IPS DF 6.9 (cell line): ENCODE data around the gene DEGS2.

Source experiments
- DNase-seq: peaks from one replicate; pipeline ENCODE4 v3.0.0-alpha.2; 2013; ENCODE audit warnings: low read depth, low spot score
- H3K27ac ChIP-seq: one replicate; pipeline ENCODE4 v1.5.1; 2013; ENCODE audit warnings: low read length, control low read depth
- H3K27me3 ChIP-seq: 2 replicates; pipeline ENCODE4 v1.6.1; 2013; ENCODE audit warnings: mild to moderate bottlenecking, low read length; ENCODE audit not compliant: control insufficient read depth, insufficient read depth
- H3K36me3 ChIP-seq: 2 replicates; pipeline ENCODE4 v1.6.1; 2013; ENCODE audit warnings: low read length; ENCODE audit not compliant: control insufficient read depth, insufficient read depth
- H3K4me1 ChIP-seq: 2 replicates; pipeline ENCODE4 v1.6.1; 2013; ENCODE audit warnings: low read length; ENCODE audit not compliant: control insufficient read depth, insufficient read depth
- H3K4me3 ChIP-seq: 2 replicates; pipeline ENCODE4 v1.5.1; 2013; ENCODE audit warnings: mild to moderate bottlenecking, low read length
- H3K9me3 ChIP-seq: 2 replicates; pipeline ENCODE4 v1.6.1; 2013; ENCODE audit warnings: low read length, inconsistent platforms; ENCODE audit not compliant: control insufficient read depth, insufficient read depth
- WGBS: extraction: QIAGEN DNeasy Blood & Tissue Kit; methylation state at CpG from one replicate; pipeline ENCODE4 v1.1.7; 2013; ENCODE audit warnings: mixed read lengths, missing lambda C conversion rate; ENCODE audit not compliant: insufficient read length, insufficient coverage; 5-methylcytosine and 5-hydroxymethylcytosine counted together

DEGS2 gene

DNA sequence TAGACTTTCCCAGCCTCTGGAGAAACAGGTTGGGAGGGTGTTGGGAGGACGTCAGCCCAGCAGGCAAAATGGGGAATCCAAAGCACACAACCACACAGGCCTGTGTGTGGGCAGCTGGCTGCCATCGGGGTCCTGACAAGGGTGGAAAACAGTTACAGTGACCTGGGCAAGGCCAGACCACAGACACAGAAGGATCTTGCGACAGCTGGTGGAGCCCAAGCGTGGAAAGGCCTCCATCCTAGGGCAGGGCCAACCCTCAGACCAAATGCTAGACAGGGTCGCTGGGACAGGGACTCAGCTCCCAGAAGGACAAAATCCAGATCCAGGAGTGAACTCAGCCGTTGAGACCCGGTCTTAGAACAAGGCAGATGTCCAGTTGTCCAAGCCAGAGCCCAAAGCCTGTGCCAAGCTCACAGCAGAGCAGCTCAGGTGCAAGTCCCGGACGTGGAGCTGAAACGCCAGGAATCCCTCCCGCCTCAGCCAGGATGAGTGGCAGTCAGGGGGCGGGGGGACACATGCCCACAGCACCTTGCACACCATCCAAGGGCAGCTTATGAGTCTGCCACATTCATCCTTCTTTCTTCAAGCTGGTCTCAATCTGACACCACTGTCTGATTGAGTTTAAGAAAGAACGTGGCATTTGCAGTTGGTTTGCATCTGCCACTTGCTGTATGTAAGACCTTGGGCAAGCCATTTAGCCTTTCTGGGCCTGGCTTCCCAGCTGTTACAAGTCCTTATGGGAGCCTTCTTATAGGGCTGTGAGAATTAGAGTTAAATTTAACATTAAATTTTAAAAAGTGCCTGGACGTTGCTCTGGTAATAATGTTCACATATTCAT is 37.6 kb downstream of the DEGS2 start:
- WGBS: no CpG with 5 or more reads among the region's 14 CpGs
- no peak for DNase-seq
- H3K36me3 ChIP-seq: 0 out of 2 replicates have a peak, but pooled peaks cover 4% of the 10 kb centered on the region
- no peak overlapping the region for H3K27ac ChIP-seq
- H3K9me3 ChIP-seq: no peaks in the 10 kb centered on the region
- H3K4me3 ChIP-seq: no peak overlapping the region
- no peaks in the 10 kb centered on the region for H3K27me3 ChIP-seq
- no peaks in the 10 kb centered on the region for H3K4me1 ChIP-seq

DNA sequence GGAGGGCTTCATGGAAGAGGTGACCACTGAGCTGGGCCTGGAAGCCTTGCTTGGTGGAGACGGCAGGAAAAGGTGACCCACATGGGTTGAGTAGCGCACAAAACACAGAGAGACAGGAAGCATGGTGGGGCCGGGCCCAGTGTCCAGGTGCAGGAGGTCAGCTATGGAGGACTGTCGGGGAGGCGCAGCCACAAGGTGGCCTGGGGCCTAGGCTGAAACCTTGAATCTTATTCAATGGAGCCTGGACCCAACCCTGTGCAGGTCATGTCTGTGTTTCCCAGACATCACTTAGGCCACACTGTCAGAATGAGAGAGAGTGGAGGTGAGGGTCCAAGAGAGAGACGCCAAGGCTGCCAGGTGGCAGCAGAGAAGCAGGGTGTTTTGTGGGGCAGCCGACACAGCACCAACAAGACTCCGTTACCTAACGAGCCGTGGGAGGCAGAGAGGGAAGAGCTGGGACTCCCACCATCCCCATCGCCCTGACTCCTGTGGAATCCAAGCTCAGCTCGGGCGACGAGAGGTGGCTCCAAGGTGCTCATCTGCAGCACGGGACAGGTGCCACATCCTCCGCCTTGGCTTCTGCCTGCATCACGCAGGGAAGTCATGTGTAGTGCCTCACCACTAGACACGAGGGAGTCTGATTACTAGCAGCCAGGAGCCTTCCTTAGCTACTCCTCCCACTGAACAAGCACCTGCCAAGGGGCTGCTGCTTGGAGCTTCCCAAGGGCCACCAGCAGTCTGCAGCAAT is 38.7 kb downstream of the DEGS2 start:
- no peak overlapping the region for H3K4me3 ChIP-seq
- H3K9me3 ChIP-seq: no peaks in the 10 kb centered on the region
- no peak for DNase-seq
- WGBS: no CpG with 5 or more reads among the region's 18 CpGs
- H3K27me3 ChIP-seq: no peaks in the 10 kb centered on the region
- 0 out of 2 replicates have a peak, but pooled peaks cover 4% of the 10 kb centered on the region for H3K36me3 ChIP-seq
- H3K4me1 ChIP-seq: no peaks in the 10 kb centered on the region
- H3K27ac ChIP-seq: no peak overlapping the region

- no peak for DNase-seq
- WGBS: no CpG with 5 or more reads among the region's 8 CpGs
- Histone ChIP-seq H3K36me3 (no peaks in the 10 kb centered on the region), H3K4me3 (no peak overlapping the region), H3K4me1 (no peaks in the 10 kb centered on the region), H3K27me3 (no peaks in the 10 kb centered on the region), H3K9me3 (no peaks in the 10 kb centered on the region), H3K27ac (no peak overlapping the region)
These were observed 40.2 kb downstream of the DEGS2 start for GRCh38 chr14:100119251-100119650.

GRCh38 chr14:100118396-100119011 is 40.9 kb downstream of the DEGS2 start:
- H3K9me3 ChIP-seq: no peaks in the 10 kb centered on the region
- no peak overlapping the region for H3K4me3 ChIP-seq
- H3K36me3 ChIP-seq: no peaks in the 10 kb centered on the region
- DNase-seq: no peak
- WGBS: no CpG with 5 or more reads among the region's 7 CpGs
- H3K4me1 ChIP-seq: no peaks in the 10 kb centered on the region
- no peak overlapping the region for H3K27ac ChIP-seq
- H3K27me3 ChIP-seq: no peaks in the 10 kb centered on the region

- H3K36me3 ChIP-seq: no peaks in the 10 kb centered on the region
- H3K27me3 ChIP-seq: no peaks in the 10 kb centered on the region
- no peaks in the 10 kb centered on the region for H3K9me3 ChIP-seq
- no peak overlapping the region for H3K27ac ChIP-seq
- no CpG with 5 or more reads among the region's 14 CpGs for WGBS
- H3K4me1 ChIP-seq: no peaks in the 10 kb centered on the region
- no peak for DNase-seq
- H3K4me3 ChIP-seq: no peak overlapping the region
These were observed 41.6 kb downstream of the DEGS2 start for GRCh38 chr14:100117633-100118395.

DNA sequence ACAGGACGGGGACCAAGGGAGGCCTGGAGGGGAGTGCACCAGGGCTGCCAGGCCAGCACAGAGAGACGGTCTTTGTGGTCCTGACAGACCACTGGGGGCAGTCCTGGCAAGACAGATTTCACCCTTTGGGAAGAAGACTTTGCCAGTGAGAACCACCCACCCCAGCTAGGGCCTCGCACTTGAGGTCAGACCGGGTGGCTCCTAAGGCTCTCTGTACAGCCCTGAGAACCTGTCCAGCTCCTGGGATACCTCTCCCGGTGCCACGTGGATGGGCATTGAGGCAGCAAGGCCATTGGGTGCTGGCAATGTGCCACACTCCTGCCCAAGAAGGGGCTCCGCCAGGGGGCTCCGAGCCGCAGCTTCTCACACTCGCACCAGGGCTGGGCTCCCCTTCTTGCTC is 42.4 kb downstream of the DEGS2 start:
- no CpG with 5 or more reads among the region's 10 CpGs for WGBS
- no peak overlapping the region for H3K27ac ChIP-seq
- no peaks in the 10 kb centered on the region for H3K36me3 ChIP-seq
- no peaks in the 10 kb centered on the region for H3K27me3 ChIP-seq
- H3K4me1 ChIP-seq: no peaks in the 10 kb centered on the region
- DNase-seq: no peak
- no peak overlapping the region for H3K4me3 ChIP-seq
- no peaks in the 10 kb centered on the region for H3K9me3 ChIP-seq

DNA sequence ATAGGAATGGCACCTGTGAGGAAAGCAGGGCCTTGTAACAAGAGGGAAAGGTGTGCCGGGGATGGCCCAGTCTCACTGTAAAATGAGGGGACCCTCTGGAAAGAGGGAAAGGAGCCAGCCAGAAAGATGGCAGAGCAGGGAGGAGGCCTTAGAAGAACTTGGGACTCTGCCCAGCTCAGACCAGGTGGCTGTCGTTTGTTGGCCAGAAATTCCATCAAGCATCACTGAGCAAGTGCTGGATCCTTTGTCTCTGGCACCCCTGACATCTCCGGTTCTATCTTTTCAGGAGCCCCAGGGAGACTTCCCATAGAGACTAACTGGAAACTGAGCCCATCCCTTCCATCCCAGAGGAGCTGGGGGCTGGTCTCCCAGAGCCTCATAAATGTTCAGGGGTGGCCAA is 43.3 kb downstream of the DEGS2 start:
- WGBS: no CpG with 5 or more reads among the region's 3 CpGs
- no peaks in the 10 kb centered on the region for H3K36me3 ChIP-seq
- no peak overlapping the region for H3K4me3 ChIP-seq
- no peaks in the 10 kb centered on the region for H3K27me3 ChIP-seq
- DNase-seq: no peak
- H3K4me1 ChIP-seq: no peaks in the 10 kb centered on the region
- H3K27ac ChIP-seq: no peak overlapping the region
- no peaks in the 10 kb centered on the region for H3K9me3 ChIP-seq

DNA sequence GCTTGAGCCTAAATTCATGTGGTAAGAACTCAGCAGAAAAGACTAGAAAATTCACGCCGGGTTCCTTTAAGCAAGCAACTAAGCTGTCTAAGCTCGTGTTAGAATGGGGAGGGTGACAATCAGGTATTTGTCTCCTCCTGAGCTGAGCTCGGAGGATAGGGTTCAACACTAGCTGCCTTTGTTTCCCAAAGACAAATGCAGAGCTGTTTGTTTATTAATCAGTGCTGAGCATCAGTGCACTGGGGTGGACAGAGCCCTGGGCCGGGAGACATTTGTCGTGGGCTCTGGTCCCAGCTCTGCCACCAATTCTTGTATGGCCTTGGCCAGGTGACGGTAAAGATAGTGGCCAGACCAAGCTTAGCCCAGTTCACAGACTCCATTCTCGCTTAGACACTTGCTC is 43.7 kb downstream of the DEGS2 start:
- no peaks in the 10 kb centered on the region for H3K4me1 ChIP-seq
- no peak overlapping the region for H3K4me3 ChIP-seq
- no peak for DNase-seq
- no CpG with 5 or more reads among the region's 8 CpGs for WGBS
- H3K36me3 ChIP-seq: no peaks in the 10 kb centered on the region
- H3K27me3 ChIP-seq: no peaks in the 10 kb centered on the region
- no peak overlapping the region for H3K27ac ChIP-seq
- H3K9me3 ChIP-seq: no peaks in the 10 kb centered on the region

- no peaks in the 10 kb centered on the region for H3K27me3 ChIP-seq
- H3K36me3 ChIP-seq: no peaks in the 10 kb centered on the region
- DNase-seq: no peak
- no peak overlapping the region for H3K27ac ChIP-seq
- no peaks in the 10 kb centered on the region for H3K9me3 ChIP-seq
- no peak overlapping the region for H3K4me3 ChIP-seq
- WGBS: no CpG with 5 or more reads among the region's 6 CpGs
- H3K4me1 ChIP-seq: no peaks in the 10 kb centered on the region
These were observed 44.2 kb downstream of the DEGS2 start for GRCh38 chr14:100115236-100115635.
